OCI-LY1 (cell line): ENCODE results near the gene MAP2.

Source experiments
- EZH2 ChIP-seq: fragments of 200-600 bp; sonication (generic), shearing (Covaris generic); IDR thresholded peaks from 2 replicates; pipeline ENCODE4 v1.8.0; 2017; ENCODE audit warnings: borderline replicate concordance, mixed run types, mild to moderate bottlenecking, antibody characterized with exemption, low read length, moderate library complexity, mixed read lengths
- TF ChIP-seq, protein P1 (sequence below): fragments of 200-600 bp; sonication (generic), shearing (Covaris generic); IDR thresholded peaks from 2 replicates; pipeline ENCODE4 v1.5.1; 2017; ENCODE audit warnings: mild to moderate bottlenecking, antibody characterized with exemption, low read length, moderate library complexity, mixed read lengths

GRCh38 chr2:209413311-209414014, 10.4 kb upstream of the MAP2 start:
- TF ChIP-seq, protein P1, sequence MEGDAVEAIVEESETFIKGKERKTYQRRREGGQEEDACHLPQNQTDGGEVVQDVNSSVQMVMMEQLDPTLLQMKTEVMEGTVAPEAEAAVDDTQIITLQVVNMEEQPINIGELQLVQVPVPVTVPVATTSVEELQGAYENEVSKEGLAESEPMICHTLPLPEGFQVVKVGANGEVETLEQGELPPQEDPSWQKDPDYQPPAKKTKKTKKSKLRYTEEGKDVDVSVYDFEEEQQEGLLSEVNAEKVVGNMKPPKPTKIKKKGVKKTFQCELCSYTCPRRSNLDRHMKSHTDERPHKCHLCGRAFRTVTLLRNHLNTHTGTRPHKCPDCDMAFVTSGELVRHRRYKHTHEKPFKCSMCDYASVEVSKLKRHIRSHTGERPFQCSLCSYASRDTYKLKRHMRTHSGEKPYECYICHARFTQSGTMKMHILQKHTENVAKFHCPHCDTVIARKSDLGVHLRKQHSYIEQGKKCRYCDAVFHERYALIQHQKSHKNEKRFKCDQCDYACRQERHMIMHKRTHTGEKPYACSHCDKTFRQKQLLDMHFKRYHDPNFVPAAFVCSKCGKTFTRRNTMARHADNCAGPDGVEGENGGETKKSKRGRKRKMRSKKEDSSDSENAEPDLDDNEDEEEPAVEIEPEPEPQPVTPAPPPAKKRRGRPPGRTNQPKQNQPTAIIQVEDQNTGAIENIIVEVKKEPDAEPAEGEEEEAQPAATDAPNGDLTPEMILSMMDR = no peak
- TF ChIP-seq EZH2 = no peak
